Measurements from ENCODE around the gene ROBO2.

Gene ROBO2

DNA sequence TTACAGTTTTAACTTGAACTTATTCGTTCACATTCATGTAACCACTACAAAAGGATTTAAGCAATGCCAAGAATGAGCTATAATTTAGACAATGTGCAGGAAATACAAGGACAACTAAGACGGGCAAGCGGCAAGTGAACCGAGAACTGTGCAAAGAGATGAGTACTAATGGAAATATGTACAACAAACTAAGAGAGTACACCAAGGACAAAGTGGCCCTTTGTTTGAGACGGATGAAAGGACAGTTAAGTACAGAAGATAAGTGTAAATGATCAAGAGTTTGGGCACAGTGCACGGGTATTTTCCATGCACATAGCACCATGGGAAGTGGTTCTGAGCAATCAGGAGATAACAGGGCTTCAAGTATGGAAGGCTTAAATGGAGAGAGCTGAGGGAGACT lies 281.7 kb downstream of the ROBO2 start:
- no peaks in the 10 kb centered on the region for H3F3A ChIP-seq (ENCODE audit: insufficient read depth, low read length)
- H3K4me1 ChIP-seq (ENCODE audit: insufficient read depth, low read length, severe bottlenecking): peaks cover 20% of the 10 kb centered on the region
- no peaks in the 10 kb centered on the region for H3K9me2 ChIP-seq (ENCODE audit: low read depth, low read length)
- no peaks in the 10 kb centered on the region for H4K20me1 ChIP-seq (ENCODE audit: insufficient read depth, low read length)
- H3K36me3 ChIP-seq (ENCODE audit: insufficient read depth, low read length): no peaks in the 10 kb centered on the region
- no peaks in the 10 kb centered on the region for H3K79me2 ChIP-seq (ENCODE audit: insufficient read depth, low read length)
- no peak overlapping the region for H3K4me3 ChIP-seq (ENCODE audit: low read depth, low read length, poor library complexity, severe bottlenecking)
- no peak overlapping the region for H3K9ac ChIP-seq (ENCODE audit: low read length)
- TF ChIP-seq EZH2 (IDR thresholded peaks at IDR 0.05; ENCODE audit: borderline replicate concordance, low read length): no peak
- TF ChIP-seq, protein P1, sequence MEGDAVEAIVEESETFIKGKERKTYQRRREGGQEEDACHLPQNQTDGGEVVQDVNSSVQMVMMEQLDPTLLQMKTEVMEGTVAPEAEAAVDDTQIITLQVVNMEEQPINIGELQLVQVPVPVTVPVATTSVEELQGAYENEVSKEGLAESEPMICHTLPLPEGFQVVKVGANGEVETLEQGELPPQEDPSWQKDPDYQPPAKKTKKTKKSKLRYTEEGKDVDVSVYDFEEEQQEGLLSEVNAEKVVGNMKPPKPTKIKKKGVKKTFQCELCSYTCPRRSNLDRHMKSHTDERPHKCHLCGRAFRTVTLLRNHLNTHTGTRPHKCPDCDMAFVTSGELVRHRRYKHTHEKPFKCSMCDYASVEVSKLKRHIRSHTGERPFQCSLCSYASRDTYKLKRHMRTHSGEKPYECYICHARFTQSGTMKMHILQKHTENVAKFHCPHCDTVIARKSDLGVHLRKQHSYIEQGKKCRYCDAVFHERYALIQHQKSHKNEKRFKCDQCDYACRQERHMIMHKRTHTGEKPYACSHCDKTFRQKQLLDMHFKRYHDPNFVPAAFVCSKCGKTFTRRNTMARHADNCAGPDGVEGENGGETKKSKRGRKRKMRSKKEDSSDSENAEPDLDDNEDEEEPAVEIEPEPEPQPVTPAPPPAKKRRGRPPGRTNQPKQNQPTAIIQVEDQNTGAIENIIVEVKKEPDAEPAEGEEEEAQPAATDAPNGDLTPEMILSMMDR (IDR thresholded peaks at IDR 0.05; ENCODE audit: low read length): no peak
- no peaks in the 10 kb centered on the region for H3K27me3 ChIP-seq (ENCODE audit: insufficient read depth, low read length)
- H3K9me3 ChIP-seq (ENCODE audit: low read length): no peaks in the 10 kb centered on the region
- H3K27ac ChIP-seq (ENCODE audit: low read depth, low read length, poor library complexity, severe bottlenecking): no peak overlapping the region
- no peak overlapping the region for H2AFZ ChIP-seq (ENCODE audit: low read length)
- H3K4me2 ChIP-seq (ENCODE audit: low read length): no peak overlapping the region

DNA sequence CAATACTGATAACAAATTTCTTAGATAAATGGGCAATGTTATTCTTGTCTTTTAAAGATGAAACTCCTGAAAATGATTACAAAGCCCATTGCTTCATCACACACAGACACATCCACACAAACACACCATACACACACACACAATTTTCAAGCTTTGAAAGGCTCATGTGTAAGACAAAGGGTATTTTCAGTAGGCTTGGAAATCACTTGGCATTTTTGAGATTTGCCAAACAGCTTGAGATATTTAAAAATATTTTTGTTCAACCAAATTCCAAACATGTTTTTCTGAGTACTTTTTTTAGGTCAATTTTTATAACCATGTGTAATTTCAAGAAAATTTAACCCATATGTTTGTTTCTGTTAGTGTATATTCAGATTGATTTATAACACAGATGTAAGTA lies 283.7 kb downstream of the ROBO2 start:
- Histone ChIP-seq H3K27me3 (ENCODE audit: insufficient read depth, low read length) (no peaks in the 10 kb centered on the region), H3K4me2 (ENCODE audit: low read length) (no peak overlapping the region), H3K36me3 (ENCODE audit: insufficient read depth, low read length) (no peaks in the 10 kb centered on the region), H3K4me1 (ENCODE audit: insufficient read depth, low read length, severe bottlenecking) (peaks cover 20% of the 10 kb centered on the region), H3K9ac (ENCODE audit: low read length) (no peak overlapping the region), H3K9me3 (ENCODE audit: low read length) (no peaks in the 10 kb centered on the region), H3K27ac (ENCODE audit: low read depth, low read length, poor library complexity, severe bottlenecking) (no peak overlapping the region), H3K9me2 (ENCODE audit: low read depth, low read length) (no peaks in the 10 kb centered on the region), H3K4me3 (ENCODE audit: low read depth, low read length, poor library complexity, severe bottlenecking) (no peak overlapping the region), H4K20me1 (ENCODE audit: insufficient read depth, low read length) (no peaks in the 10 kb centered on the region), H3K79me2 (ENCODE audit: insufficient read depth, low read length) (no peaks in the 10 kb centered on the region), H2AFZ (ENCODE audit: low read length) (no peak overlapping the region), H3F3A (ENCODE audit: insufficient read depth, low read length) (no peaks in the 10 kb centered on the region)
- no peak for TF ChIP-seq EZH2 (IDR thresholded peaks at IDR 0.05; ENCODE audit: borderline replicate concordance, low read length)
- TF ChIP-seq, protein P1 (IDR thresholded peaks at IDR 0.05; ENCODE audit: low read length): no peak

DNA sequence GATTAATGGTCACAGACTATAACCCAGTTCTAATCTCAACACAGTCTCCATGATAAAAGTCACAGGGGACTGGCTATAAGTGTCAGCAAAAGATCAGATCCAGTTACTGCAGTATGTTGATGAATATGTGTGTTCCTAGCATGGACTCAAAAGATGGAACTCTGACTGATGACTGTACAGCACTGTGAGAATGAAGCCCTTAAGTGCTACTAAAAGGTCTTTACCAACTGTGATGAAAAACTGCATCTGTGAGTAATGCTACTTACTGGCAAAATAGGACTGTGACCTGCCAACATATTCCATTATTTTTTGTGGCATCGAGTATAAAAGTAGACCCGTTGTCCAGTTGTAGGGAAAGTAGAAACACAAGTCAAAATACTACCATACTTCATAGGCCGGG lies 284.2 kb downstream of the ROBO2 start:
- no peaks in the 10 kb centered on the region for H3K36me3 ChIP-seq (ENCODE audit: insufficient read depth, low read length)
- H3K9me3 ChIP-seq (ENCODE audit: low read length): no peaks in the 10 kb centered on the region
- H3K4me2 ChIP-seq (ENCODE audit: low read length): no peak overlapping the region
- no peaks in the 10 kb centered on the region for H4K20me1 ChIP-seq (ENCODE audit: insufficient read depth, low read length)
- no peak overlapping the region for H3K4me3 ChIP-seq (ENCODE audit: low read depth, low read length, poor library complexity, severe bottlenecking)
- H3K9me2 ChIP-seq (ENCODE audit: low read depth, low read length): no peaks in the 10 kb centered on the region
- no peak for TF ChIP-seq EZH2 (IDR thresholded peaks at IDR 0.05; ENCODE audit: borderline replicate concordance, low read length)
- peaks cover 20% of the 10 kb centered on the region for H3K4me1 ChIP-seq (ENCODE audit: insufficient read depth, low read length, severe bottlenecking)
- H3K27me3 ChIP-seq (ENCODE audit: insufficient read depth, low read length): no peaks in the 10 kb centered on the region
- no peak overlapping the region for H3K9ac ChIP-seq (ENCODE audit: low read length)
- H3K79me2 ChIP-seq (ENCODE audit: insufficient read depth, low read length): no peaks in the 10 kb centered on the region
- H3K27ac ChIP-seq (ENCODE audit: low read depth, low read length, poor library complexity, severe bottlenecking): no peak overlapping the region
- no peak overlapping the region for H2AFZ ChIP-seq (ENCODE audit: low read length)
- no peaks in the 10 kb centered on the region for H3F3A ChIP-seq (ENCODE audit: insufficient read depth, low read length)

DNA sequence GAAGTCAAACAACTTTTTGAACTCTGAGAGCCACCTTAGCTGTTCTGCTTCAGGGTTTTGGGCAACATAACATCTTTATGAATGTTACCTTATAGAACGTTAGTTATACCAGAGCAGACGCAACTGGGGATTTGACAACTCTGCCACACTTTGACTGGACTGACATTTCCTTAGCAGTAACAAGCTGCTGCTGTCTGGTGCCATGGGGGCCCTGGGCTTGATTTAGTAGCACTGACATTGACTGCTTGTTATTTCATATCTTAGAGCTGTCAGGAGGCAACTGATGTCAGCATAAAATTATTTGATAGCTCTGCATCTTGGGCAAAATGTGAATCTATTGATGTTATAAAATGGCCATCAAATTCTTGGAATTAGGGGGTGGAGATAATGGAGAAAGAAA lies 285.4 kb downstream of the ROBO2 start:
- H3K9me3 ChIP-seq (ENCODE audit: low read length): no peaks in the 10 kb centered on the region
- H3K9ac ChIP-seq (ENCODE audit: low read length): no peak overlapping the region
- no peaks in the 10 kb centered on the region for H3K9me2 ChIP-seq (ENCODE audit: low read depth, low read length)
- no peaks in the 10 kb centered on the region for H3K36me3 ChIP-seq (ENCODE audit: insufficient read depth, low read length)
- TF ChIP-seq, protein P1 (IDR thresholded peaks at IDR 0.05; ENCODE audit: low read length): no peak
- TF ChIP-seq EZH2 (IDR thresholded peaks at IDR 0.05; ENCODE audit: borderline replicate concordance, low read length): no peak
- no peak overlapping the region for H3K27ac ChIP-seq (ENCODE audit: low read depth, low read length, poor library complexity, severe bottlenecking)
- H4K20me1 ChIP-seq (ENCODE audit: insufficient read depth, low read length): no peaks in the 10 kb centered on the region
- no peak overlapping the region for H3K4me3 ChIP-seq (ENCODE audit: low read depth, low read length, poor library complexity, severe bottlenecking)
- no peaks in the 10 kb centered on the region for H3F3A ChIP-seq (ENCODE audit: insufficient read depth, low read length)
- H2AFZ ChIP-seq (ENCODE audit: low read length): no peak overlapping the region
- H3K79me2 ChIP-seq (ENCODE audit: insufficient read depth, low read length): no peaks in the 10 kb centered on the region
- H3K4me2 ChIP-seq (ENCODE audit: low read length): no peak overlapping the region
- no peaks in the 10 kb centered on the region for H3K27me3 ChIP-seq (ENCODE audit: insufficient read depth, low read length)
- H3K4me1 ChIP-seq (ENCODE audit: insufficient read depth, low read length, severe bottlenecking): peaks cover 15% of the 10 kb centered on the region
